AG08396 (cell line): ENCODE data around the gene HABP2.

Source experiments
- DNase-seq: peaks from one replicate; pipeline ENCODE4 v3.0.0; 2012; ENCODE audit warnings: low spot score, mixed read lengths

The HABP2 gene

DNA sequence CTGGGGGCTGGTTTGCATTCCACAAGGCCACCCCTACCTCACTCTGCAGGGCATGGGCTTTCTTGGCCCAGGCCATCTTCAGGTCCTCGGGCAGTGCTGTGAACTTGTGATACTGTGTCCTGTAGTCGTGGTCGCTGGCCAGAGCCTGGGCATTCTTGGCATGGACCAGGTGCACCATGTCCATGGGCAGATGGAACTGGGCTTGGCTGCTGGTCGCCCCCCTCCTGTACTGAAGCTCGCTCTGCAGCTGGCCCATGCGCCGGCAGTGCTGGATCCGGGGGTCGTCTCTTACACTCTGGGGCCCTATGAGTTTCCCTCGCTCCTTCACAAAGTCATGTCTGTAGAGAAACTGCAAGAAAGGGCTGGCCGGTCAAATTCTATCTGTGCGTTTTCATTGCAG, 51.7 kb downstream of the HABP2 start:
- DNase-seq = no peak

DNA sequence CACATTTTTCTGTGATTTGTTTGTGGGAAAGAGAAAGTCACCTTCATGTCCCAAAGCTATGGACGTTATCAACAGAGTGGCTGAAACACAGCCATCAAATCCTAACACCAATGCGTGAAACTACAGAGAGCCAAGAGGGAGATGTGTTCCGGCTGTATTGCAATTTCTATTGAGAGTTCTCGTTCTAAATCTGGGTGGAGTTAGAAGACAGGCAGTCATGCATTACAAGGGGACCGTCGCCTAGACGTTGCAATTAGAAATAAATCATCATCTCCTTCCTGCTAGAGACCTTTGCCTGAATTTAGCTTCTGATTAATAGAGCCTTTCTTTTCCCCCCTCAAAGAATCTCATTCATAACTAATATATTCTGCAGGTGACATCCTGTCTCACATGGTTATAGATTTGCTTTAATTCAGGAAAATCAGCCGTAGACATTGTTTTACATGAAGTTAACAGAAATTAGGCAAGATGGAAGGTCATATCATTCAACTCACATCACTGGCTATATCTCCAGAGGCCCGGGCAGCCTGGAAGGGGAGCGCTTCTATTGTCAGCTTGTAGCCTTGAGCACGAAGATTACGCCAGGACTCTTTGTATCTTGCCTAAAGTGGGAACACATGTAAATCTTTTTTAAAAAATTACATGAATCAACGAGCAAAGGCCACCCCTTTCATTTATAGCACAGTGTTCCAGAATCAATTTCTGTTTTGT, 52.6 kb downstream of the HABP2 start:
- DNase-seq = no peak

DNA sequence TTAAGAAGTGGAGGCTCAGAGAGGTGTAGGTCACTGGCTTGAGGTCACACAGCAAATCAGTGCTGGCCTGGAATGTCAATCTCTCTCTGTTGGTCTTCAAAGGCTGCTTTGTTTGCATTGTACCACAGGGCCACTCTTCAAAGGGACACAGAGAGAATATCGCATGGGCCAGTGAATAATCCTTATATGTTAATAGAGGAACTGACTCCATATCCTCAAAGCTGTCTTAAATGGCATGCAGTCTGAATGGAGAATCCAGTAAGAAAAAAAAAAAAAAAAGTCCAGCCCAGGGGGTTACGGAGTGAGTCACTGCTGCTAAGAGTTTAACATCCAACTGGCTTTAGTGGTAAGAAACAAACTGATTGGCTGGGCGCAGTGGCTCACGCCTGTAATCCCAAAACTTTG, 56.9 kb downstream of the HABP2 start:
- DNase-seq = no peak

DNA sequence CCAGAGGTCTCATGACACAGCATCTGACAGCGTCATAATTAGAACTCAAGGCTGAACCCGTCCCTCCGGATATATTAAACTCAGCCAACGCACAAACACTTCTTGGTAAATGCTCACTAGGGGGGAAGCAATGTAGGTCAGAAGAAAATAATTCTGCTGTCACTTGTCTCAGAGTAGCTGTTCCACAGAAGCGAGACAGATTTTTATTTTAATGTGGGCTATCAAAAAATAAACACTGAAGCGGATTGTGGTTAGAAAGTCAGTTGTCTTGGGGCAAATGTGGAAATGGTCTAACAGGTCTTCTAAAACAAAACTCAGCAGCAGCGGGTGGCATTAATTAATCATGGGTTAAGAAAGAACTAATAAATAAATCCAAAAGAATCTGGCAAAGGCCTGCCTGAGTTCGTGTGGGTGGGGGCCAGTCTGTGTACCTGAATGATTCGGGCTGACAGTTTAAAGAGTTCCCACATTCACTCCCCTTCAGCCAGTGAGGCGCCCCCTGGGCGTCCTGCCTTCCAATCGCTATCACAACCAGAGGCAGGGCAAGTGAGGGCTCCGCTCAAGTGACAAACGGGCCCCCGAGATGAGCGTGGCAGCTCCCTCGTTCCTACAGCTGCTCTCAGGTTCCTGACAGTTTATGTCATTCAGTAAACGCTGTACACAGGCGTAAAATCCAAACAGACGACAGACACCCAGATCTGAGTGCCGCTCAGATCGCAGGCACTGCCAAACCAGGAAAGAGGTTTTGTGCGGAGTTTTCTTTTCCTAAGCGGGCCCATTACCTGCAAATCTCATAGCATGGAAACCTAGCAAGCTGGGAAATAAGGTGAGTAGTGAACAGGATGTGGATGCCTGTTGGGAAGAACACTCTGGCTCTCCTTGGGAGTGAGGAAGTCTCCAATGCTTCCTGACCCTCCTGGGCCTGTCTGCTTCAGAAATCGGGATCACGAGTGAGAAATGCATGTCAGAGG, 58.1 kb downstream of the HABP2 start:
- no peak for DNase-seq

DNA sequence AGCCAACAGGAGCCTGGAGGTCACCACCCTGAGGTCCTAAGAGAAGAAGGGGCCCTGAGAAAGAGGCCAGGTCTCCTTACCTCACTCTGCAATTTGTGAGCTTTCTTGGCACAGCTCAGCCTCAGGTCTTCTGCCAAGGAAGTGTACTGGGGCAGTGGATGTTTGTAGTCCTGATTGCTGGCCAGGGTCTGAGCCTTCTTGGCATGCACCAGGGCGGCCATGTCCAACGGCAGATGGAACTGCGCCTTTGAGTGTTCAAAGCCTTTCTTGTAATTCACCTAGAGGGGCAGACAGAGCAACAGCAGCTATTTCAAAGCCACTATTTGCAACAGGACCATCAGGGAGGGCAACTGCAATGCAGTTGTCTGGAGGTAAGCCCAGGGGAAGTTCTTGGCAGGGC, 59.3 kb downstream of the HABP2 start:
- DNase-seq = no peak

DNA sequence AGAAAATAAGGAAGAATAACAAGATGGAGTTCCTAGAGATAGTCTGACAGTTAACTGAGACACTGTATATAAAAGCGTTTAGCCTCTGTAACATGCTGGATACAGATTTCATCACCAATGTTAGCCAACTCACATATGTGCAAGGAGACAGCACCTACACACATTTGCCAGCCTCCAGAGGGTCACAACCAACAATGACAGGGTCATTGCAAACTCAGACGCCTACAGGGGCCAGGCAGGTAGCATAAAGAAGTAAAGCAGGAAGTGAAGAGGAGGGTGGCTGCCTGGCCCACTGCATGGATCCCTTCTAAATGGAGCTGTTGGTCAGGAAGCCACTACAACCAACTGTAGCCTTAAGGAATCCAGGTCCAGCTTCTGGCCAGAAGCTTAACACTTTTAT, 60.6 kb downstream of the HABP2 start:
- DNase-seq = no peak

DNA sequence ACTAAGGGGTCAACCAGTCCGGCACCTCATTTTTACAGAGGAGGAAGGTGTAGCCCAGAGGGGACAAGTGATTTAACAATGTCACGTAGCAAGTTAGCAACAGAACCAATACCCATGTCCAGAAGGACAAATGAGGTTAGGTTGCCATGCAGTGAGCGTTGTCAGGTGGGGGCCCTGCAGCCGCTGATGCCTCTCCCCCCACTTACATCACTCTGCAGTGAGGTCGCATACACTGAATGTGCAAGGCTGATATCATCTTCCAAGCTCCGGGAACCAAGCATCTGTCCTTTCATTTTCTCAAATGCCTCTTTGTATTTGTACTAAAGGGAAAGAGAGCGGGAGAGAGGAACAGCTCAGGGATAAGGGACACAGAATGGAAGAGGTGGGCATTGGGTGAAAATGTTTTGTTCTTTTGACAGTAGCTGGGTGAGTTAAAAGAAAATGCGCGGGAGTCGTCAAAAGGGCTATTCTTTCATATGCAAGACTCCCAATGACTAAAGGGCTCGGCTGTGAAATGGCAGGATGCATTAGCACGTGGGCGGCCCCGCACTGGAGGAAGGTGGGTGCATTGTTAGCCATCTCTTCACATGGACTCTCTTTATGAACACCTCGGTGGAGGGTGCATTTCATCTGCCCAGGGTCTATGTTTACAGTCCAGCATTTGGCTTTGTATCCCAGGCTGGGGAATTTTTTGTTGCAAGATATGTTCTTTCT, 61.3 kb downstream of the HABP2 start:
- DNase-seq = no peak

DNA sequence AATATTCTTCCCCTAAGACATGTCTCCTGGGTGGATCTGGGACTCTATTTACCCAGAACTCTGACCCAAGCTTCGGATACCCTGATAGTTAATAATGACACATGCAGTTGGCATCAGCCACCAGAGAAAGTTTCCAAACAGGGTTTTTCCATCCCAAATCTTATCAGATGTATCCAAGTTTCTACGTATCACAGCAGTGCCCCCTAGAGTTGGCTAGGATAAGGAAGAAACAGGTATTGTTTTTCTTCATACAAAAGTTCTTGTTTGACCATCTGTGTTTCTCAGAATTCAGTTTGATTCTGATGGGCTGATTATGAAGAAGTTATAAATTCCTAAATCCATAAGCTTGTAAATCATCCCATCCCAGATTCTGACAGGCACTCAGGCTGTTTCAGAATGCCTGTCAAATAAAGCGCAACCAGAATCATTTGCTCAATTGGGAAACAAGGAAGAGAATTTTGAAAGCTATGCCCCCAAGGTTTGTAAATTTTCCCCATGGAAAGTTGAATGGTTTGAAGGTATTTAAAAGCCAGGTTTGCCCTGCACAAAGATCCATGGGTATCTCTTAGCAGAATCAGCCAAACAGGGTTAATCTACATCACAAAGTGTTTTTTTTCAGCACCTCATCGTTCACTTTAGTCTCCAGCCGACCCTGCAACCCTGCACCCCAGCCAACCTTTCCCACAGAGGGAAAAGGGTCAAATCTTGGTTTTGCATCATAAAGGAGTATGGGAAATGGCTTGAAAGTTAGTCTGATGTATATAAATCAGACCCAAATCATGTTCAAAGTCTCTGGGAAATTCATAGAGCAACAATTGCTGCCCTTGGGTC, 63.6 kb downstream of the HABP2 start:
- no peak for DNase-seq

DNA sequence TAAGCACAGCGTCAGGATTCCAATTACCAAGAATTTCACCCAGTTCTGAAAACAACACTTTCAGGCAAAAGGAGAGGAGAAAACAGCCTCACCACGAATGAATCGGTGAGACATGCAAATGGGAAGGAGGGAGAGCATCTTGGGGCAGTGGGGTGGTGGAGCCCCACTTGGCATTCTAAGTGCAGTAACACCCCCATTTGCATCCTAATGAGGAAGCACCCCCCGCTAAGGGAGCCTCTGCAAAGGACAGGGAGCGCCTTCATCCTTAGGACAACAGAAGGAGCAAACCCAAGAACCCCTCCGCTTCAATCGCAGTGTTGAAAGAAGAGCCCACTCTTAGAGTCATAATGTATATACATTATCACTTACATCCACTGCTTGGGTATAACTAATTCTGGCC, 64.2 kb downstream of the HABP2 start:
- no peak for DNase-seq

DNA sequence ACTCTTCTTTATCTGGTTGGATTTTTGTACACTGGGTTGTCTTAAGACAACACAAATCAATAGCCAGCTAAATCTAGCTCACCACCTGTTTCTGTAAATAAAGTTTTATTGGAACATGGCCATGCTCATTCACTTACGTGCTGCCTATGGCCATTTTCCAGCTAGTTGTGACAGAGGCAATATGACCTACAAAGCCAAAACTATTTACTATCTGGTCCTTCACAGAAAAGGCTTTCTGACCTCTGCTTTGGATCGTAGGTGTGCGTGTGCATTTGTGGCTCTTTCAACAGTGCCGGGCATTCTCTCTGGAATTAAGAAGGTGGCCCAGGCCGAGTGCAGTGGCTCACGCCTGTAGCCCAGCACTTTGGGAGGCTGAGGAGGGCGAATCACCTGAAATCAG, 65.5 kb downstream of the HABP2 start:
- DNase-seq = no peak

DNA sequence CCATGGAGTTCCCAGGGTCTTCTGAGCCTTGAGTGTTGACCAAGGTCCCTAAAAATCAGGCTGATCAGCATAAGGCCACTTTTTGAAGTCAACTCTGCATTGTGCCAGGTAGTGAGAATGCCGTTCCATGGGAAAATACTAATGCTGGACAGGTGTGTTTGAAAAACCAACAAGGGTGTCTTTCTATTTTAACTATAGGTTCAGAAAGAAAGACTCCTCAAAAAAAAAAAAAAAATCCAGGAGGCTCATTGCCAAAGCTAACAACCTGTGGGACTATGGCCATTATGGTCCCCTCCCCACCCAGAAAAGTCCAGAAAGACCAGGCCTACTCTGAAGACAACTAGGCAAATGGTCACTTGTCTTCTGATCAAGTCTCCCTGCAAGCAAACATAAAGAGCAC, 66.5 kb downstream of the HABP2 start:
- DNase-seq = no peak

DNA sequence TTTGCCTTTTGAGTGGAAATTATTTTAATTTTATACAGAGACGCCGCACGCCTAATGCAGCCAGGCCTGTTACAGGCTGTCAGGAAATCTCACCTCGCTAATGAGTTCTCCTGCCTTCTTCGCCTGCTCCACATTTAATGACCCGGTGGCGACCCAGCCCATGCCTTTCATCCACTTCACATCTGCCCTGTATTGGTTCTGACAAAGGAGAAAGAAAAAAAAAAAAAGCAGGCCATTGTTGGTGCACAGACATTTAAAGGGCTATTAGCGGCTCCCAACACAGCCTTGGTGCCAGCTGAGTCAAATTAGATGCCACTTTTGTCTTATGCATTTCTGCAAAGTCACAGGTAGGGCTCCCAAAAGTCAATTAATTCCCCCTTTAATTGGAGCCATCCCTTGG, 67.7 kb downstream of the HABP2 start:
- DNase-seq = no peak

DNA sequence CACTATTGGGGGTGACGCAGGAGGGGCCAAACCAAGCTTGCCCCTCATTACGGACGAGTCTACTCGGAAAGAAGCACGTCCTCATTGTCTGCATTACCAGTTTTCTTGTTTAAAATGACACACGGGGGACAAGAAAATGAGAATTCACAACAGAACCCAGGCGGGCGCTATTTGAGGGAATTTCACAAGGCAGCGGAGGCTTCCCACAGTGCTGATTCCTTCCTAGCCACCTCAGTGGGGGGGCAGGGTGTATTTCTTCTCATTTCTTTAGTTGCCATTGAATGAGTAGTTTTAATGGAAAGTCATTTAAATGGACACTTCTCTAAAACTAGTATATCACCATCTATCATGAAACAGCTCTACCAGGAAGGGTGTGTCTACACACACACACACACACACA, 68.1 kb downstream of the HABP2 start:
- DNase-seq = no peak

DNA sequence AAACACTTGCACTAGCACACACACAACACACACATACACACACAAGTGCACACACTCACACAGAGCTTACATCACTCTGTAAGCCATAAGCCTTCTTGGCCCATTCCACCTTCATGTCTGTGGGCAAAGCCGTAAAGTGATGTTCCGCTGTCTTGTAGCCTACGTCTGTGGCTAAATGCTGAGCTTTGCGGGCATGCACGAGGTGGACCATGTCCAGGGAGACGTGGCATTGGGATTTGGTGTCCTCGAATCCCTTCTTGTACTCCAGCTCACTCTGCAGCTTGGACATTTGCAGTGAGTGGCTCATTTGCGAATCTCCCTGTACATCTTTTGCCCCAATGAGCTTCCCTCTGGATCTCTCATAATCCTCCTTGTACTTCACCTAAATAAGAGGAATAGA, 68.9 kb downstream of the HABP2 start:
- DNase-seq = no peak

DNA sequence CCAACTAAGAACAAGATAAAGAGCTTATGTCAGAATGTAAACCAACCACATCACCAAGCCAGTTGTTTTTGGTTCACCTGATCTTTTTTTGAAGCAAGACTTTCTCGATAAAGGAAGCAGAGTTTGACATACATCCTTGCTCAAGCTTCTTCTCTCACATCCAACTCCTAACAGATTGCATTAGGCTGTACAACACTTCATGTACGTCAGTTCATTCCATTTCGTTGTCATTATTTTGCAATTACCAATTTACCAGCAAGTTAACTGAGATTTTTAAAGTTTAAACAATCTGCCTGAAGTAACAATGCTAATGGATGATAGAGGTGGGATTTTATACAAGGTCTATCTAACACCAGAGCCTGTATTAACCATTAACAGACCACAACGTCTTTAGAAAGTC, 70.0 kb downstream of the HABP2 start:
- DNase-seq = no peak

DNA sequence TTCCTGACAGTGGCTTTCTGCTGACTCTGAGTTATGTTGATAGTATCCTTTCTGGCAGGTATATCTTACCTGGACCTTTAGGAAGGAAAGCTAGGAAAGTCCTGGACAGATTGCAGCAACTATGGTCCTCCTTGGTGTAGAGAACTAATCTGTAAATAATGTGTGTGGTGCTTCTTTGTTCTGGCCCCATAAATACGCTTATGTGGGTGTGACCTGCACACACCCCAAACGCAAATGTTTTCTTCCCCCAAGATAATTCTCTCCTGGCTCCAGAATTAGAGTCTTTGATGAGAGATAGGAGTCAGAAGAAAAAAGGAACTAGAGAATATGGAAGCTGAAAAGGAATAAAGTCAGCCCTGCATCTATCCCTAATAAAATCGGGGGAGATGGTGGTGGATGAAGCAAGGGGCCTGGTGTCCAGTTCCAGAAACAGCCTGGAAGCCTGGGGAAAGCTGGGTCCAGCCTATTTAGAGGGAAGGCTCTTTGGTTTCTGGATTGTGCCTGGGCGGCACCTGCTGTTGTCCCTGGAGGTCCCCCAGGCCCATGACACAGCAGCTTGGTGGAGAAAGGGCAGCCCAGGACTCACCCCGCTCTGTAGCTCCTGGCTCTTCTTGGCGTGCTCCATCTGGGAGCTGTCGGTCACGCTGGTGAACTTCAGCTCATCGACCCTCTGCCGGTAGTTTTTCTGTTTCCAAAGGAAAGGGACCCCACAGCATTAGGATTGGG, 72.8 kb downstream of the HABP2 start:
- no peak for DNase-seq

DNA sequence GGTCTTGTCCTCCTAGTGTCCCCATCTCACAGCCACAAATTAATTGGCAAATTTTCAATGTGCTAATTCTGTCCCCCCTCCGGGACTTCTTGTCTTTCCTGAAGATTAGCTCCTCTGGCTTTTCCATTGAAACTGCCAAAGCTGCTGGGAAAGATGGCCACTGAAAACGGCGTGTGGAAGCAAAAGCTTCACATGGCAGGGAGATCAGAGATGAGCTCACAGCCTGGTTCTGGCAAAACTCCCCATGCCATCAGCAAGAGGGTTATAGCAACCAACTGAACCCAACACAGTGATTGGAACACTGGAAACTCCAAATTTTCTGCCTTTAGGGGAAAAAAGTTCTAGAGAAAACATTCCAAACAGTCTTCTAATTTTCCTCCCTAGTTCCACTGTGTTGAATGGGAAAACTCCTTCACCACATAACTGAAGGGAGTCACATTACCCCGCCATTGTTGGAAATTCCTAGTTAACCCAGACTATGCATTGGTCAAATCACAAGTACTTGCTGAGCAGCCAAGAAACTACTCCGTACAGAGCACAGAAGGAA, 74.0 kb downstream of the HABP2 start:
- DNase-seq = no peak

DNA sequence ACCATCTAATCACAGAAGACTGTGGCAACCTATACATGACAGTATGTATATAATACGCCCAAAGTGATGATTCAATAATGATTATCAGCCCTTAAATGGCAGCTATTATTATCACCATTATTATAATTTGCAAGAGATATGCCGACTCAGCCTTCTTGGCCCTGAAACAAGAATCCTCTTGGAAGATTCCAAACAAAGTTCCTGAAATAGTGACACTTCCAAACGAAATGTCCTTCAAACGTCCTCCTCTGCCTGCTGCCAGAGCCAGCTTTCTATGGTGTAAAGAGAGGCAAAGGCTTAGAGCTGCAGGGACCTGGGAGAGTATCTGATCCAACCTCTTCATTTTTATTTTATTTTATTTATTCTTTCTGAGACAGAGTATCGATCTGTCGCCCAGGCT, 75.0 kb downstream of the HABP2 start:
- no peak for DNase-seq

DNA sequence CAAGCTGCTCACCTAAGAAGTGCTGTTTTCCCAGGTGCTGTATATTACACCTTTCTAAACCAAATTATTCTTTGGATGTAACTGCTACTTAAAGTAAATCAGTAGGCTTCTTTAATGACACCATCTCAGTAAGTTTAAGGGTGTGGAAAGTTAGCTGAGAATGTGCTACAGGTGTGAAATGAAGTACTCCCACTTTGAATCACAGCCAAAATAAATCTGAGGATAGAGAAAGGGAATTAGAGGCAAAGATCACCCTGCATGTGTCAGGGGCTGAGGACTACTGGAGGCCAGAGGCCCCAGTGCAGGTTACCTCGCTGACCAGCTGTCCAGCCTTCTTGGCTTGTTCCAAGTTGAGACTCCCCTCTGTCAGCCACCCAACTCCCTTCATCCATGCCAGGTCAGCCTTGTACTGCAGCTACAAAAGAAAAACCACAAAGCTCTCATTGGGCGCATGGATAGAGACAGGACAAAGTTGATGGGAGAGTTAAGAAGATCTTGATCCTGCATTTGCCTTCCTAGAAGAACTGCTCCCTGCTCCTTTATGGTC, 75.8 kb downstream of the HABP2 start:
- DNase-seq = no peak

DNA sequence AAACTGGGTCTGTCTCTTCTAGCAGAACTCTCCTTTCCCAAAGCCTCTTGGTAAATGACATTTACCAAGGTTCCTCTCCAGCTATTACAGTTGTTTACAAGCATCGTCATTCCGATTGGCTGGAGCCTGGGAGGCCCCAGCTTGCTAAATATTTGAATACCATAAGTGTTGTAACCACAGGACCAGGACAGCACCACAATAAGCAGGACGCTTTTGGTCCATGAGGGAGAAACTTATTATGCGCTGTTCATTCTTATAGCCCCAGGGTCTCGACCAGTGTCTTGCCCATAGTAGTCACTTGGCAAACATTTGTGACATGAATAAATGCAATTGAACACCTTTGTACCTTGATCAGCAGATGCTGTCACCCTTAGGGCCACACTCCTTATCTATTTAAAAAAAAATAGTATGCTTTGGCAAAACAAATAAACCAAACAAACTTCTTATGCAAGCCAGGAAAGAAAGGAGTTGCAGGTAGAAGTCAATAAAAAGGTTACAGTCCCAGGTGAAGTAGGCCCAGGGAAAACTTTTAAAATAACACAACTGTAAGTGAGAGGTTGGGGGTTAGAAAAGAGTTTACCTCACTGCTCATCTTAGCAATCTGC, 78.2 kb downstream of the HABP2 start:
- DNase-seq = no peak
